Astrocyte (in vitro differentiated cells and primary cell): ENCODE data around the gene TGFB1I1.
"Not testable (repeated sequence)": the region's sequence is repeated elsewhere in the genome, so short reads cannot be mapped to it uniquely, and the experiment has no call there.

Experiments used
- CTCF ChIP-seq: IDR thresholded peaks from 2 replicates; pipeline ENCODE4 v1.5.1; 2011; ENCODE audit warnings: low read depth, mild to moderate bottlenecking, inconsistent platforms, low read length, moderate library complexity; ENCODE audit not compliant: insufficient read depth
- EZH2 ChIP-seq: IDR thresholded peaks from 2 replicates; pipeline ENCODE4 v1.6.1; 2012; ENCODE audit warnings: mild to moderate bottlenecking, low read length, inconsistent platforms; ENCODE audit not compliant: insufficient read depth

DNA sequence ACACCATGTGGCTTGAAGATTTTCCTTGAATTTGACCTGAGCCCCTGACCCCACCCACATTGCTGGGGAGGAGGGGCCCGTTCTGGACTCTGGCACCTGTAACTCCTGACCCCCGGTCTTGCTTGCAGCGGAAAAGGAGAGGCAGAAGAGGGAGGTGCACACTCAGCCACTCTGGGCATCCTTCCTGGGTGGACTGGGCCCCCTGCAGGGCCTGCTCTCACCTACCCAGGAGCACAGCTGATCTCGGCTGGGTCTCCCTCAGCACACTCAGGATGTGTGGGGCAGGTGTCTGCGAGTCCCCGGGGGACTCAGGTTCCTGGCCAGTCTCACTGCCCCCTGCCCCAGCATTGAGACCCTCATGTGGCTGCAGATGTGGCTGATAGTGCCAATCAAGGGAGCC lies 51.8 kb downstream of the TGFB1I1 start:
- not testable (repeated sequence) for TF ChIP-seq EZH2, CTCF
